ENCODE results near the gene TPRG1. TPM values are rescaled to one million over a fixed set of nuclear protein-coding genes. Genes with fewer than 3 reads are reported as not detected.

Gene TPRG1
- total and polyA plus RNA-seq, 2 donors (not counting 1 experiment from before 2014, with no cell fraction given) = 0.21 to 0.39 TPM

DNA sequence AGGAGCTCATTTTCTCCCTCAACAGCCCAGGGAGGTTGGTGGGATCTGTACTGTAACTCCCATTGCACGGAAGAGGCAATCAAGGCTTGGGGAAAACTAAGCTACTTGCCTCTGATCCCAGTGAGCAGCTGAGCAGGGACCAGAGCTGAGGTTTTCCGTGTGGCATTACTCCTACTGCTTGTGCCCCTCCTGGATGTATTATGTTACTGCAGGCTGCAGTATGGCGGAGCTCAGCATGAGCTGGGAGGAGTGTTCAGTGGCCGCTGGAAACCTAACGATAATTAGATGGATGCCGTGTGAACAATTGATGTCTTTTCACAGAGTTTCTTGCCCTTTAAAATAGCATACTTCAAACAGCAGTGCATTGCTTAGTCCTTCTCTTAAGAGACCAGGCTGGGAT is 2.0 kb upstream of the TPRG1 start:
- intact Hi-C loops (cut with micrococcal nuclease) = no loop called here
- DNase-seq (no peak), ATAC-seq (ENCODE audit: low read depth) (no peak)
- no peaks in the 10 kb centered on the region for H3K79me2 ChIP-seq (ENCODE audit: control insufficient read depth, insufficient read depth, low read length)
- no peaks in the 10 kb centered on the region for H3K9me3 ChIP-seq (ENCODE audit: control extremely low read depth in 1 of 3, control insufficient read depth in 2 of 3, insufficient read depth in 1 of 3, low read length in 2 of 3)
- H3K4me3 ChIP-seq (ENCODE audit: control extremely low read depth in 1 of 5, extremely low read depth in 1 of 5, insufficient read depth in 1 of 5, low read depth in 2 of 5, low read length in 4 of 5) = no peak overlapping the region
- Mint-ChIP-seq H3K9me3 (ENCODE audit: insufficient read depth) (no peaks in the 10 kb centered on the region), H3K4me1 (no peaks in the 10 kb centered on the region), H3K27ac (no peak overlapping the region), H3K27me3 (peaks cover 5% of the 10 kb centered on the region), H3K4me3 (no peak overlapping the region)
- no peak overlapping the region for H3K27ac ChIP-seq (ENCODE audit: low read length in 2 of 2)
- POLR2A ChIA-PET = no interaction called here
- H3K9ac ChIP-seq (ENCODE audit: low read length) = no peak overlapping the region
- CTCF ChIA-PET = interaction anchor here (1.0 kb wide), 1 partner anchor 14 kb away, joined by 3 read pairs; no protein-coding TSS in a partner anchor
- H3K4me1 ChIP-seq (ENCODE audit: control insufficient read depth in 2 of 2, insufficient read depth in 2 of 2, low read length in 2 of 2) = no peaks in the 10 kb centered on the region
- no peak overlapping the region for H3K4me2 ChIP-seq (replicated peaks; ENCODE audit: low read depth, low read length, poor library complexity, severe bottlenecking)
- H3K27me3 ChIP-seq (replicated peaks in 1 of 4; ENCODE audit: control extremely low read depth in 1 of 4, control insufficient read depth in 3 of 4, insufficient read depth in 4 of 4, low read length in 3 of 4) = peaks cover 0 to 2% (median 0%) of the 10 kb centered on the region in 4 experiments
- H3K36me3 ChIP-seq (replicated peaks in 1 of 2; ENCODE audit: control extremely low read depth in 1 of 2, control insufficient read depth in 1 of 2, extremely low read depth in 1 of 2, insufficient read depth in 2 of 2, low read length in 1 of 2) = no peaks in the 10 kb centered on the region
- no peak overlapping the region for H2AFZ ChIP-seq (ENCODE audit: insufficient read depth, low read depth, low read length, poor library complexity, severe bottlenecking)
- WGBS (ENCODE audit: insufficient coverage) = 97% methylated on average over 5 of the region's 6 CpGs
- no peak for TF ChIP-seq CTCF (IDR thresholded peaks at IDR 0.05)
- TF ChIP-seq EZH2 (IDR thresholded peaks at IDR 0.05; ENCODE audit: borderline replicate concordance, insufficient read depth, low read depth, low read length, poor library complexity, severe bottlenecking) = no peak
- no peaks in the 10 kb centered on the region for H4K20me1 ChIP-seq (ENCODE audit: control insufficient read depth, insufficient read depth, low read length, poor library complexity, severe bottlenecking)

DNA sequence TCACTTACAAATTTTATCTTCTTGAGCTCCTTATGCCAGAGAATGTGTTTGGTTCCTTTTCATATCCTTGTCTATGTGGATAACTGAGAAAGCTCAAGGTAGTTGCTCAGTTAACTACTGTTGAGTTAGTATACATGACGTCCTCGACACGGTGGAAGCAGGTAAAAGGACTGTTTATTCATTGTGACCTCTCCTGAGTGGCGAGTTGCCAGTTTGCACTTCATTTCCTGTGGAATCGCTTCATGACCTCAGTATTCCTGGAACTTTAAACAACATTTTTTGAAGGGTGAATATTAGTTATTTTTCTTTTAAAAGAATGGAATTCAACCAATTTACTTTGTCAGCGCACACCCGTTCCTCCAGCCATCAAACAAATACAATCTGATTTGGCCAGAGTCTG is 1.2 kb upstream of the TPRG1 start:
- CTCF ChIA-PET = no interaction called here
- no peak overlapping the region for H3K9ac ChIP-seq (ENCODE audit: low read length)
- no peaks in the 10 kb centered on the region for H3K36me3 ChIP-seq (replicated peaks in 1 of 2; ENCODE audit: control extremely low read depth in 1 of 2, control insufficient read depth in 1 of 2, extremely low read depth in 1 of 2, insufficient read depth in 2 of 2, low read length in 1 of 2)
- H2AFZ ChIP-seq (ENCODE audit: insufficient read depth, low read depth, low read length, poor library complexity, severe bottlenecking) = no peak overlapping the region
- Mint-ChIP-seq H3K4me3 (no peak overlapping the region), H3K9me3 (ENCODE audit: insufficient read depth) (no peaks in the 10 kb centered on the region), H3K27ac (no peak overlapping the region), H3K27me3 (peaks cover 11% of the 10 kb centered on the region), H3K4me1 (no peaks in the 10 kb centered on the region)
- no peak overlapping the region for H3K27ac ChIP-seq (ENCODE audit: low read length in 2 of 2)
- intact Hi-C loops (cut with micrococcal nuclease) = no loop called here
- H3K4me2 ChIP-seq (replicated peaks; ENCODE audit: low read depth, low read length, poor library complexity, severe bottlenecking) = no peak overlapping the region
- H4K20me1 ChIP-seq (ENCODE audit: control insufficient read depth, insufficient read depth, low read length, poor library complexity, severe bottlenecking) = no peaks in the 10 kb centered on the region
- H3K4me3 ChIP-seq (ENCODE audit: control extremely low read depth in 1 of 5, extremely low read depth in 1 of 5, insufficient read depth in 1 of 5, low read depth in 2 of 5, low read length in 4 of 5) = no peak overlapping the region
- no peaks in the 10 kb centered on the region for H3K4me1 ChIP-seq (ENCODE audit: control insufficient read depth in 2 of 2, insufficient read depth in 2 of 2, low read length in 2 of 2)
- POLR2A ChIA-PET = no interaction called here
- DNase-seq (no peak), ATAC-seq (ENCODE audit: low read depth) (no peak)
- 94% methylated on average over 3 of the region's 7 CpGs for WGBS (ENCODE audit: insufficient coverage)
- H3K79me2 ChIP-seq (ENCODE audit: control insufficient read depth, insufficient read depth, low read length) = no peaks in the 10 kb centered on the region
- peaks cover 0 to 6% (median 1%) of the 10 kb centered on the region in 4 experiments for H3K27me3 ChIP-seq (replicated peaks in 1 of 4; ENCODE audit: control extremely low read depth in 1 of 4, control insufficient read depth in 3 of 4, insufficient read depth in 4 of 4, low read length in 3 of 4)
- H3K9me3 ChIP-seq (ENCODE audit: control extremely low read depth in 1 of 3, control insufficient read depth in 2 of 3, insufficient read depth in 1 of 3, low read length in 2 of 3) = no peaks in the 10 kb centered on the region
- TF ChIP-seq EZH2 (IDR thresholded peaks at IDR 0.05; ENCODE audit: borderline replicate concordance, insufficient read depth, low read depth, low read length, poor library complexity, severe bottlenecking) (no peak), CTCF (IDR thresholded peaks at IDR 0.05) (no peak)

All from B cell (primary cell).